ENCODE measurements around the gene DYNLL1.

The DYNLL1 gene

DNA sequence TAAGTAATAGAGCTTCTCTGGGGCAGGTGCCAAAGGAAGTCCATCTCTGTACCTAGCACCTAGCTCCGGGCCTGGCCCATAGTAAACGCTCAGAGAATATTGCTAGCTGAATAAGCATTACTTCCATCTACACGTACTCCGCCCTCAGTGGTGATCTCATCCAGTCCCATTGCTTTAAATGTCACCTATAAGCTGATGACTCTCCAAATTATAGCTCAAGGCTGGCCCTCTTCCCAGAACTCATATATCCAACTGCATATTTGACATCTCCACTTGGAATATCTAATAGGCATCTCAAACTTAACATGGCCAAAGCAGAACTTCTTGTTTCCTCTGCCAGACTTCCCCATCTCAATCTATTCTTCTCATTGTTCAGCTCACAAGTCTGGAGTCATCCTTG, 6.9 kb upstream of the DYNLL1 start:
- TF ChIP-seq, protein P1, sequence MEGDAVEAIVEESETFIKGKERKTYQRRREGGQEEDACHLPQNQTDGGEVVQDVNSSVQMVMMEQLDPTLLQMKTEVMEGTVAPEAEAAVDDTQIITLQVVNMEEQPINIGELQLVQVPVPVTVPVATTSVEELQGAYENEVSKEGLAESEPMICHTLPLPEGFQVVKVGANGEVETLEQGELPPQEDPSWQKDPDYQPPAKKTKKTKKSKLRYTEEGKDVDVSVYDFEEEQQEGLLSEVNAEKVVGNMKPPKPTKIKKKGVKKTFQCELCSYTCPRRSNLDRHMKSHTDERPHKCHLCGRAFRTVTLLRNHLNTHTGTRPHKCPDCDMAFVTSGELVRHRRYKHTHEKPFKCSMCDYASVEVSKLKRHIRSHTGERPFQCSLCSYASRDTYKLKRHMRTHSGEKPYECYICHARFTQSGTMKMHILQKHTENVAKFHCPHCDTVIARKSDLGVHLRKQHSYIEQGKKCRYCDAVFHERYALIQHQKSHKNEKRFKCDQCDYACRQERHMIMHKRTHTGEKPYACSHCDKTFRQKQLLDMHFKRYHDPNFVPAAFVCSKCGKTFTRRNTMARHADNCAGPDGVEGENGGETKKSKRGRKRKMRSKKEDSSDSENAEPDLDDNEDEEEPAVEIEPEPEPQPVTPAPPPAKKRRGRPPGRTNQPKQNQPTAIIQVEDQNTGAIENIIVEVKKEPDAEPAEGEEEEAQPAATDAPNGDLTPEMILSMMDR (IDR thresholded peaks at IDR 0.05; ENCODE audit: unreplicated experiment in 3 of 3) = no peak

GRCh38 chr12:120490325-120490724, 5.6 kb upstream of the DYNLL1 start:
- H3K4me3 Mint-ChIP-seq = no peak overlapping the region
- peaks cover 44% of the 10 kb centered on the region for H3K4me1 Mint-ChIP-seq
- peak overlapping the region in 2 of 3 experiments; percentile 33 to 66 for H3K27ac Mint-ChIP-seq
- peaks cover 29% of the 10 kb centered on the region for H3K36me3 Mint-ChIP-seq (ENCODE audit: low read depth)
- H3K27me3 Mint-ChIP-seq (ENCODE audit: low read depth) = no peaks in the 10 kb centered on the region
- no peaks in the 10 kb centered on the region for H3K9me3 Mint-ChIP-seq
- TF ChIP-seq, protein P1 (IDR thresholded peaks at IDR 0.05; ENCODE audit: unreplicated experiment in 3 of 3) = no peak

More for the DNA sequence above, 6.9 kb upstream of the DYNLL1 start:
- Mint-ChIP-seq H3K27ac (peak overlapping the region; percentile 22 to 90 (median 59)), H3K27me3 (ENCODE audit: low read depth) (no peaks in the 10 kb centered on the region), H3K9me3 (no peaks in the 10 kb centered on the region), H3K36me3 (ENCODE audit: low read depth) (peaks cover 29% of the 10 kb centered on the region), H3K4me1 (peaks cover 39% of the 10 kb centered on the region), H3K4me3 (no peak overlapping the region)

DNA sequence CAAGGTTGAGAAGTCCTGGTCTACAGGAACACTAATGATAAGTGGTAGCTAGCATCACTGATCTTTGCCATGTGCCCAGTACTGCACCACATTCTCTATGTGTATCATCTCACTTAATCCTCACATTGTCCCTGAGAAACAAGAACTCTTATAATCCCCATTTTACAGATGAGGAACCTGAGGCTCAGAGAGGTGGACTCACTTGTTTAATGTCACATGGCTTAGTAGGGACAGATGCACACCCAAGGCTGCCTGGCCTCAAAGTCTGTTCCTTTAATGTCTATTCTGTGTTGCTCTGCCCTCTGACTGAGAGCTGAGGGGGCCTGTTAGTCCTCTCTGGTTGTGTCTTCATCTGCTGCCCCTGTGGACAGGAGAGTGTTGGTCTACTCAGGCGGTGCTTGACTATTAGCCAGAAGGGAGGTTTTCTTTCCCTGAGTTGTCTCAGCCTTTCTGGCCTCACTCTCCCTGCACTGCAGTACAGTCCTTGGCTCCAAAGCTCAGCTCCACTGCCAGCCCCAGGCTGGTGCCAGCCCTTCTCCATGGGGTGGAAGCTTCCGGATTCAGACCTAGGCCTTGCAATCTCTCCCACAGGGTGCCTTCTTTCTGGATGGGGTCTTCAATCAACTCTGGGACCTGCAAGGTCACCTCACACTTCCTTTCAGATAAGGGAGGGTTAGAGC, 4.9 kb upstream of the DYNLL1 start:
- Mint-ChIP-seq H3K36me3 (ENCODE audit: low read depth) (peaks cover 29% of the 10 kb centered on the region), H3K27me3 (ENCODE audit: low read depth) (no peaks in the 10 kb centered on the region)
- TF ChIP-seq, protein P1 (IDR thresholded peaks at IDR 0.05; ENCODE audit: unreplicated experiment in 3 of 3) = no peak

GRCh38 chr12:120495186-120495730, 655 bp upstream of the DYNLL1 start:
- H3K4me3 Mint-ChIP-seq = peak overlapping the region; percentile 96 to 100 (median 97)
- TF ChIP-seq, protein P1 (IDR thresholded peaks at IDR 0.05; ENCODE audit: unreplicated experiment in 3 of 3) = no peak
- peaks cover 49% of the 10 kb centered on the region for H3K36me3 Mint-ChIP-seq (ENCODE audit: low read depth)
- H3K27ac Mint-ChIP-seq = peak overlapping the region; percentile 89 to 92 (median 91)
- H3K4me1 Mint-ChIP-seq = peaks cover 36% of the 10 kb centered on the region
- no peaks in the 10 kb centered on the region for H3K27me3 Mint-ChIP-seq (ENCODE audit: low read depth)
- no peaks in the 10 kb centered on the region for H3K9me3 Mint-ChIP-seq

More for the DNA sequence above, 4.9 kb upstream of the DYNLL1 start:
- peaks cover 41% of the 10 kb centered on the region for H3K4me1 Mint-ChIP-seq
- H3K27ac Mint-ChIP-seq = peak overlapping the region in 2 of 3 experiments; percentile 63 to 66
- no peaks in the 10 kb centered on the region for H3K9me3 Mint-ChIP-seq
- H3K4me3 Mint-ChIP-seq = peak overlapping the region in 1 of 3 experiments; percentile 45

DNA sequence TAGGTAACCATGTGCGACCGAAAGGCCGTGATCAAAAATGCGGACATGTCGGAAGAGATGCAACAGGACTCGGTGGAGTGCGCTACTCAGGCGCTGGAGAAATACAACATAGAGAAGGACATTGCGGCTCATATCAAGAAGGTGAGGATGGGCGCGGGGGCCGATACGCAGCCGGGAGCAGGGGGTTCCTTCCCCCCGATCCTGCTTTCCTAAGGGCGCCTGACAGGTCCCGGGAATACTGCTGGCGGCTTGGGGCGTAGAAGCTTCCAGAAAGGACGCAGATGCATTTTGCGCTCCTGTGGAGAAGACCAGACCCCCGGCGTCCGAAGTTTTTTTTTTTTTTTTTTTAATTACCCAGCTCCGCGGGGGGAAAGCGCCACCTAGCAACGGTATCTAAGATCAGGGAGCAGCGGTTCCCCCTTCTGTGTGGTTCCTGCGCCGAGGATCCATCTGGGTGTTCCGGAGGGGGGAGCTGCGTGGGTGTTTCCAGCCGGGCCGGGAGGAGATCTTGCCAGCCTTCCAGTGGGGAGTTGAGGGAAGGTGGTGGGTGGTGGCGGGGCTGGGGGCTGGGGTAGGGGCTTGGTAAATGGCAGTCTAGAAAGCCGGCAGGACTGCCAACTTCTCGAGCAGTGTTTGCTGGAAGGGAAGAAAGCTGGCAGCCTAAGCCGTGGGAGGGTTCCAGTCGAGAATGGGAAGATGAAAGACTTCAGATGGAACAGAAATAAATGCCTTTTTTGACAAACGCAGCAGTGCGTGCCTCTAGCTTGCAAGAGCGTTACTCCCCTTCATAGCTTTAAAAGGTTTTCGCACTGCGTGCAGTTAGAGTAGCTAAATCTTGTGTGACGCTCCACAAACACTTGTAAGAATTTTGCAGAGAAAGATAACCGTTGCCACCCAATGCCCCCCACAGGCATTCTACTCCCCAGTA, 764 bp downstream of the DYNLL1 start:
- peaks cover 44% of the 10 kb centered on the region for H3K36me3 Mint-ChIP-seq (ENCODE audit: low read depth)
- no peaks in the 10 kb centered on the region for H3K9me3 Mint-ChIP-seq
- H3K4me3 Mint-ChIP-seq = peak overlapping the region; percentile 96 to 100 (median 97)
- H3K27me3 Mint-ChIP-seq (ENCODE audit: low read depth) = no peaks in the 10 kb centered on the region
- H3K27ac Mint-ChIP-seq = peak overlapping the region; percentile 89 to 97 (median 92)
- TF ChIP-seq, protein P1 (IDR thresholded peaks at IDR 0.05; ENCODE audit: unreplicated experiment in 3 of 3) = no peak
- H3K4me1 Mint-ChIP-seq = peaks cover 29% of the 10 kb centered on the region
